Left lobe of liver (tissue), 2 donors: ENCODE results near the gene SDC1. TPM values are rescaled to one million over a fixed set of nuclear protein-coding genes. Genes with fewer than 3 reads are reported as not detected.
A peak's percentile ranks its signal among the peaks of the same experiment; 100 is the strongest.

Experiments used
- ATAC-seq: fragments of 200-7000 bp; cut with Tn5 transposase; one replicate; pipeline ENCODE4 v1.9.1; 2020; ENCODE audit warnings: mild to moderate bottlenecking, moderate library complexity
- DNase-seq: peaks from one replicate; pipeline ENCODE4 v3.0.0-alpha.2; 2020; ENCODE audit warnings: low spot score
- total RNA-seq: library from RNA; stranded (reverse); gene quantifications from one replicate; pipeline ENCODE4 v1.2.1, GENCODE V29; 2021
- donor health status: DM: no; HTN: no; CAD: no; lungs with moderate emphysema.
- donor health status: DM: no; HTN: yes; CAD: no.

Gene SDC1
- total RNA-seq, 1 donor from 2014 or later: 537 TPM

DNA sequence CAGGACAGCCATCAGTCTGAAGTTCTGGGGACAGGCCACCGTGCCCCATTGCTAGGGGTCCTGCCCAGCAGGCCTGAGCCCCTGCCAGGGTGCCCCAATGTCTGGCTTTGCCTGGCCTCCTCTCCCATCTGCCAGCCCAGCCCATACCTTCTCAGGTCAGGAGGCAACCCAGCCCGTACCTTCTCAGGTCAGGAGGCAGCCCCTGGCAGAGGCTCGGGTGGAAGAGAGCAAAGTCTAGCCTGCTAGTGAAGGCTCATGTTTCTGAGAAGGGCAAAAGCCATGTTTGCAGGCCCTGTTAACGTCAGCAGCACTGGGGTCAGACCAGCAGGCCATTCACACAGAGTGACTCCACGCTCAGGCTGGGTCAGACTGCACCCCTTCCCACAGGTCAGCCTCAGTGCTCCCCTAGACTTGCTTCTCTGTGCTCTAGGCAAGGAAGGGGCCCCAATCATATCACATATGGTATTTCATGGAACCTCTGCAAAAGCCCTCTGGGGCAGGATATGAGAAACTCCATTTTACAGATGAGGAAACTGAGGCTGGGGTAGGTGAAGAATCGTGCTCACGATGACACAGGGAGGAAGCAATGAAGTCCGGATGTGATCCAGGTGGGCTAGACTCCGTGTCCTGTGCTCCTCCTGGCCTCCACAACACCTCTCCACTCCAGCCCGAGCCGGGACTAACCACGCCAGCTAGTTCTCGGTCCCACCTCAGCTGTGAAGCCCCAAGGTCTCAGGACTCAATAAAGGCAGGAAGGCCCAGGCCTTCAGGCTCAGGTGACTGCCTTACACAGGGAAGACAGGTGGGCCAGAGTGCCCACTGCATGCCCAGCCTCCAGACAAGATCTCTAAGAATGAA, 9.5 kb downstream of the SDC1 start:
- peak; percentile 45 for ATAC-seq
- DNase-seq: peak; percentile 96

DNA sequence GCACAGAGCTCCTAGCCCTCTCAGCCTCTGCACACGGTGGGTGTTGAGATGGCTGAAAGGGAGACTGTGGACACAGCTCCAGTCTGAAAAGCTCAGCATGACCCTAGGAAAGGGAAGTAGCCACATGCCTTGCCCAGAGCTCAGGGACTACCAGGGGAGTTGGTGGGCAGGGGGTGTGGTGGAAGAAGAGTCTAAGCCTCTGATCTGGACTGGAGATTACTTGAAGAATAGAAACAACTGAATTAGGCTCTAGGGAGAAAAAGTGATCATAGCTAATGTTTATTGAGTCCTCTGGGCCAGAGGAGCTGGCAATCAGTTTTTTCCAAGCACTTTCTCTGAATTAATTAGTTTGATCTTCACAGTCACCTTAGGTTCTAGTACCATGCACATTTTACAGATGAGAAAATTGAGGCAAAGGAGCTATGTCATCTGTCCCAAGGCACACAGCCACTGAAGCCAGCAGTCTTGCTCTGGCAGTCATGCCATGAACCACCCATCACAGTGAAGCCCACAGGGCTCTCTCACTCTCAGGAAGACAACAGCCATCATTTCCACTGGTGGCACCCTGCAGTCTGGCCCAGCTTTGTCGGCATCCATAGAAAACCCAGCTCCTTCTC, 10.3 kb downstream of the SDC1 start:
- DNase-seq: no peak
- peak; percentile 0 for ATAC-seq

GRCh38 chr2:20213651-20214565, 11.0 kb downstream of the SDC1 start:
- DNase-seq (peak; percentile 92), ATAC-seq (peak; percentile 19)

GRCh38 chr2:20212871-20213503, 11.9 kb downstream of the SDC1 start:
- peak; percentile 15 for ATAC-seq
- DNase-seq: peak; percentile 90

DNA sequence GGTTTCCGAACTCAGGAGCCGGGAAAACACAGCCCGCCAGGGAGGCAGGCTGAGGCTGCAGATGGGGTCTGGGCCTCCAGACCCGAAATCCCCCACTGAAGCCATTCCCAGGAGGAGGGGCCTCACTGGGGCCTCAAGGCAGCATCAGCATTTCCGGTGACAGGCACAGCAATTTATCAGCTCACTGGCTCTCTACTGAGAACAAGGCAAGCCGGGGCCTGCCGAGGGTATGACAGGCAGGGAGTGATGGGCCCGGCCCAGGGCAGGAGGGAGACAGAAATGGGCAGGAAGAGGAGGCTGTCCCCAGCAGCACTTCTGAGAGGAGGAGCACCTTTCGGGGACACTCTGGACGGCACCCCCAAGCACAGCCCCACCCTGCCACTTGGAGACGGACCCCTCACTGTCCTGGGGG, 12.5 kb downstream of the SDC1 start:
- ATAC-seq (no peak), DNase-seq (no peak)

DNA sequence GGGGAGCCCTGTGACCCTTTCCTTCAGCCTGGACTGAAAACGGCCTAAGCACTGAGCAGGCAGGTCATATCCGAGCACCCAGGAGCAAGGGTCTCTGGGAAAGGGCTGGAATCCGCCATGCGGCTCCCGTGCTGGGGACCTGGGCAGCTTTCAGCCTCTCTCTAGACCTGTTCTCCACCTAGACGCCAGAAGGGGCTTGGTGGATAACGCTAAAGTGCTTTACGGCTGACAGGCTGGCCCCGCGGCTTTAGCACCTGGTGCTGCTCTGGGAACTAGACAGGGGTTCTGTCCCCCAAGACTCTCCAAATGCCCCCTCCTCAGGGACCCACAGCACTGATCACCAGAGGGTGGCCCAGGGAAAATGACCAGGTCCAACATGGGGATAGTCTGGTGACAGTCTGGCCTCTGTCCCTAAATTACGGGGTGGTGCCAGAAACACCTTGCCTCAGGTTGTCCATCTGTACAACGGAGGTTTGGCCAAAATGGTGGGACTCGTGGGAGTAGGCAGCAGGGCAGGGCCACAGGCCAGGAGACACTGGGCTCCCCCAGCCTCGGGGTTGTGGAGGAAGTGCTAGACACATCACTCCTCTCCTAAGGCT, 13.0 kb downstream of the SDC1 start:
- ATAC-seq (no peak), DNase-seq (peak; percentile 50)

DNA sequence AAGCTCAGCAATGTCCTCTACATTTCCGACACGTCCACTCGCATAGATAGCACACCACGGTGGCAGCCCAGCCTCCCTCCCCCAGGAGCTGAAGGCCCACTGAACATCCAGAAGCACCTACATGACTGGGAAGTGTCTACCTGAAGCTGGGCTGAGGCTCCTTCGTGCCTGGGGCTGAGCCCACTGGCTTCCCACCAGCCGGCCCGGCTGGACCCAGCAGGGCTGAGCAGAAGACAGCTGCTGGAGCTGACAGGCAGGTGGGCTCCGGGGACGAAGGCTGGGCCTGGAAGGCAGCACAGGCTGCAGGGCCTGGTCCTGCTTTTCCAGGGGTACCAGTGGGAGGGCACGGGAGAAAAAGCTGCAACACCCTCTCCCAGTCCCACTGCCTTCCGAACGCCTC, 13.5 kb downstream of the SDC1 start:
- ATAC-seq: no peak
- DNase-seq: peak; percentile 47

- no peak for ATAC-seq
- peak; percentile 66 for DNase-seq
Measured at GRCh38 chr2:20210462-20210861, 14.5 kb downstream of the SDC1 start.

GRCh38 chr2:20209373-20210109, 15.4 kb downstream of the SDC1 start:
- DNase-seq (peak; percentile 92), ATAC-seq (peak; percentile 27)

- ATAC-seq (no peak), DNase-seq (no peak)
Measured at GRCh38 chr2:20208476-20208859, 16.5 kb downstream of the SDC1 start.

- DNase-seq: no peak
Measured at GRCh38 chr2:20207051-20207450, 17.9 kb downstream of the SDC1 start.

DNA sequence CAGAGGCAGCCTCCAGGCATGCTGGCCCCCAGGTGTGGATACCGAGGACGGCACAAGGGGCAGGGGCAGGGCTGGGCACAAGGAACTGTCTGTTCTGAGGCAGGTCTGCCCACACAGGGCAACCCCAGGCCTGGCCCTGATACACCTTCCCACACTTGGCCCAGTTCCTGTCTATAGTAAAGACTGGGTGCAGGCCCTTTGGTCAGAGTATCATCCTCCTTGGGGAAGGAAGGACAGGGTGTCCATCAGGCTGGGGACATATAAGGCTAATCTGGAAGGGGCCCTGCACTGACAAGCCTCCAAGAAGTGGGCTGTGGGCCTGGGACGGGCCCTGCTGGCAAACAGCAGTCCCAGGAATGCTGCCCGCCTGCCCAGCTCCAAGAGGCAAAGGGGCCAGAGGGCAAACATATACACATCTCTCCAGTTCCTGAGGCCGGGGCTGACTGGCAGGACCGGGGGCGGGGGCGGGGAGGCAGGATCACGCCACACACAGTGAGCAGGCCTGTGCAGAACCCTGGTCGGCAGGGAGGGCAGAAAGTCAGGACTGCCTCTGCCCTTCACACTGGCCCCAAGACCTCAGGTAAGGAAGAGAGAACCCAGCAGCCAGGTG, 18.9 kb downstream of the SDC1 start:
- ATAC-seq: peak; percentile 23
- DNase-seq: peak; percentile 86

More at GRCh38 chr2:20207051-20207450, 17.9 kb downstream of the SDC1 start:
- no peak for ATAC-seq

DNA sequence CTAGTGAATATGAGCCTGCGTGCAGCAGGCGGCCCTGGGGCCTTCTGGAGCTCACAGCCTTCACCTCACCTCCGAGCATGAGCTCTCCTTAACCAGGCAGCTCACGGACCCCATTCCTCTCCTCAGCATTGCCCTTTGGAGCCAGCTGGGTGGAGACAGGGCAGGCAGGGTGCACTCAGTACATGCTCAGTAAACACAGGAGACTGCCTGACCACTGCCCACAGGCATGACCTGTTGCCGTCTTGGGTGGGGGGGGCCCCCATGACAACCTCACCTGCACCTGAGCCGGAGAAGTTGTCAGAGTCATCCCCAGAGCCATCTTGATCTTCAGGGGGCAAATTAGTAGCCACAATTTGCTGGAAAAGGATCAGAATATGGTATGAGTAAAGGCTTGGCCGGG, 19.9 kb downstream of the SDC1 start:
- DNase-seq: no peak
- ATAC-seq: no peak

- ATAC-seq (peak; percentile 1), DNase-seq (no peak)
Measured at GRCh38 chr2:20203521-20204225, 21.3 kb downstream of the SDC1 start.

- peak; percentile 78 for DNase-seq
Measured at GRCh38 chr2:20203072-20203471, 21.9 kb downstream of the SDC1 start.

DNA sequence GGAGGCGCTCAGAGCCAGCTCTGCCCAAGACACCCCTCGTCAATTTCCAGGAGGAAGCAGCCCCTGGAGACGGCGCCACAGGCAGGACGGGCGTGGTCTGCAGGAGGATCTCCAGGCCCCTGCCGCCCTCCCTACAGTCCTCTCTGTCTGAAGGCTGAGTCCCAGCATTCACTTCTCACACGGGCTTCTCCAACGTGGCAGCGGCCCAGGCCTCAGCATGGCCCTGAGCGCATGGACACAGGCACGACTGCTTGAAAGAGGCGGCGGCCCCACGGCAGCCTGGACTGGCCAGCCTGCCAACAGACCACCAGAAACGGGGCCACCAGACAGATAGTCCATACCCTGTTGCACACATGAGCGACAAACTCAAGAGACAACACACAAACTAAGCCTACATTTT, 23.3 kb downstream of the SDC1 start:
- DNase-seq (no peak), ATAC-seq (peak; percentile 5)

More at GRCh38 chr2:20203072-20203471, 21.9 kb downstream of the SDC1 start:
- peak; percentile 27 for ATAC-seq

- ATAC-seq: peak; percentile 21
- DNase-seq: peak; percentile 81
Measured at GRCh38 chr2:20200697-20201555, 24.0 kb downstream of the SDC1 start.
